Caco-2 (cell line): ENCODE measurements around the gene PTPRN. TPM values are rescaled to one million over a fixed set of nuclear protein-coding genes. Genes with fewer than 3 reads are reported as not detected.

ENCODE experiments used
- BruUV-seq: library from RNA; stranded (reverse); fragments of 400-500 nt; replicated peaks from 2 replicates; lab custom pipeline; 2021; lab: Mats Ljungman, UMichigan
- CTCF ChIA-PET: fragments of 300-600 bp; sonication (Branson Sonifier 250); formaldehyde crosslinking; loops from one replicate; lab custom pipeline; 2022; ENCODE audit warnings: antibody characterized with exemption; lab: Charles Lee
- POLR2A ChIA-PET: fragments of 300-600 bp; sonication (Branson Sonifier 250); formaldehyde crosslinking; loops from one replicate; lab custom pipeline; 2022; ENCODE audit warnings: antibody characterized with exemption; lab: Charles Lee
- DNase-seq, 2 experiments: peaks; one replicate each; pipeline versions ENCODE4 v3.0.0 to v3.0.0-alpha.2; 2020 to 2022
- H3K27me3 ChIP-seq: replicated peaks from 2 replicates; pipeline ENCODE4 v1.6.0; 2011; ENCODE audit warnings: low read length; ENCODE audit not compliant: control insufficient read depth, insufficient read depth
- H3K36me3 ChIP-seq: 2 replicates; pipeline ENCODE4 v1.5.1; 2011; ENCODE audit warnings: low read length; ENCODE audit not compliant: control insufficient read depth, insufficient read depth
- H3K4me1 ChIP-seq: fragments of 250-450 bp; sonication (Bioruptor Pico); 2 replicates; pipeline ENCODE4 v1.5.1; 2020; ENCODE audit warnings: mild to moderate bottlenecking
- H3K4me3 ChIP-seq: 2 replicates; pipeline ENCODE4 v1.5.1; 2011; ENCODE audit warnings: low read depth, mild to moderate bottlenecking, control low read depth, low read length
- H3K9me3 ChIP-seq: fragments of 250-450 bp; sonication (Bioruptor Pico); 2 replicates; pipeline ENCODE4 v1.5.1; 2020; ENCODE audit warnings: mild to moderate bottlenecking, moderate library complexity
- H3K27ac Mint-ChIP-seq: one replicate; pipeline ENCODE4 v1.8.0; 2022; ENCODE audit warnings: mixed read lengths; ENCODE audit not compliant: unreplicated experiment
- H3K27me3 Mint-ChIP-seq: one replicate; pipeline ENCODE4 v1.8.0; 2022; ENCODE audit warnings: mixed read lengths; ENCODE audit not compliant: insufficient read depth, unreplicated experiment
- H3K36me3 Mint-ChIP-seq: one replicate; pipeline ENCODE4 v1.8.0; 2022; ENCODE audit warnings: mild to moderate bottlenecking, mixed read lengths; ENCODE audit not compliant: insufficient read depth, unreplicated experiment
- H3K4me1 Mint-ChIP-seq: one replicate; pipeline ENCODE4 v1.8.0; 2022; ENCODE audit warnings: low read depth, mixed read lengths; ENCODE audit not compliant: unreplicated experiment
- H3K4me3 Mint-ChIP-seq: one replicate; pipeline ENCODE4 v1.8.0; 2022; ENCODE audit warnings: mild to moderate bottlenecking, moderate library complexity, mixed read lengths; ENCODE audit not compliant: unreplicated experiment
- H3K9me3 Mint-ChIP-seq: one replicate; pipeline ENCODE4 v1.8.0; 2022; ENCODE audit warnings: mixed read lengths; ENCODE audit not compliant: unreplicated experiment
- CTCF ChIP-seq, 2 experiments: fragments of 200-600 bp in 1 of 2; IDR thresholded peaks; 1 replicate in 1 of 2; 2 replicates in 1 of 2; pipeline versions ENCODE4 v1.5.1 to v1.8.0; 2011 to 2022; ENCODE audit warnings: antibody characterized with exemption in 1 of 2, control low read depth in 1 of 2, inconsistent platforms in 1 of 2, low read depth in 1 of 2, low read length in 1 of 2, mild to moderate bottlenecking in 1 of 2, moderate library complexity in 1 of 2; ENCODE audit not compliant: insufficient read depth in 1 of 2, severe bottlenecking in 1 of 2, unreplicated experiment in 1 of 2
- intact Hi-C: fragments of 100-400 bp; cut with micrococcal nuclease; formaldehyde crosslinking; loops from one replicate; pipeline ENCODE4 v1.10.0; 2022; ENCODE audit not compliant: unreplicated experiment
- total RNA-seq: library from RNA; stranded (reverse); gene quantifications from 2 replicates; pipeline ENCODE4 v1.2.3, GENCODE V29; 2022

PTPRN gene
- total RNA-seq, 1 experiment from 2014 or later, result not detected

GRCh38 chr2:219285894-219286425 is 23.2 kb downstream of the PTPRN start:
- Mint-ChIP-seq H3K27ac (no peak overlapping the region), H3K27me3 (no peaks in the 10 kb centered on the region), H3K36me3 (peaks cover 19% of the 10 kb centered on the region), H3K4me3 (no peak overlapping the region), H3K4me1 (no peaks in the 10 kb centered on the region), H3K9me3 (no peaks in the 10 kb centered on the region)
- CTCF ChIA-PET, result interaction anchor here (1.2 to 2.9 kb wide), 2 partner anchors 8 to 9 kb away, joined by 4 to 20 read pairs; no protein-coding TSS in a partner anchor
- no peaks in the 10 kb centered on the region for H3K4me1 ChIP-seq
- no TSS peak for BruUV-seq
- POLR2A ChIA-PET, result interaction anchor here (0.5 kb wide), 1 partner anchor 98 kb away, joined by 3 read pairs; no protein-coding TSS in a partner anchor
- DNase-seq, result no peak
- H3K27me3 ChIP-seq, result no peaks in the 10 kb centered on the region
- H3K36me3 ChIP-seq, result peaks cover 3% of the 10 kb centered on the region
- H3K4me3 ChIP-seq, result no peak overlapping the region
- TF ChIP-seq CTCF (IDR thresholded peaks at IDR 0.05; ENCODE audit: insufficient read depth in 1 of 2, low read depth in 1 of 2, low read length in 1 of 2, severe bottlenecking in 1 of 2, unreplicated experiment in 1 of 2), result no peak
- no peaks in the 10 kb centered on the region for H3K9me3 ChIP-seq
- intact Hi-C loops, result no loop called here

GRCh38 chr2:219285373-219285735 is 23.8 kb downstream of the PTPRN start:
- no peak for DNase-seq
- Histone ChIP-seq H3K4me3 (no peak overlapping the region), H3K4me1 (peaks cover under 1% of the 10 kb centered on the region; the same call in 1 of the 2 replicates), H3K9me3 (no peaks in the 10 kb centered on the region), H3K36me3 (peaks cover 3% of the 10 kb centered on the region), H3K27me3 (no peaks in the 10 kb centered on the region)
- intact Hi-C loops, result no loop called here
- ChIA-PET CTCF (interaction anchor here (2.9 kb wide), 1 partner anchor 10 kb away, joined by 20 read pairs; no protein-coding TSS in a partner anchor), POLR2A (no interaction called here)
- TF ChIP-seq CTCF (IDR thresholded peaks at IDR 0.05; ENCODE audit: insufficient read depth in 1 of 2, low read depth in 1 of 2, low read length in 1 of 2, severe bottlenecking in 1 of 2, unreplicated experiment in 1 of 2), result no peak
- no peaks in the 10 kb centered on the region for H3K9me3 Mint-ChIP-seq
- H3K4me3 Mint-ChIP-seq, result no peak overlapping the region
- no peak overlapping the region for H3K27ac Mint-ChIP-seq
- H3K4me1 Mint-ChIP-seq, result no peaks in the 10 kb centered on the region
- no peaks in the 10 kb centered on the region for H3K27me3 Mint-ChIP-seq
- BruUV-seq, result no TSS peak
- peaks cover 19% of the 10 kb centered on the region for H3K36me3 Mint-ChIP-seq

GRCh38 chr2:219284501-219285372 is 24.5 kb downstream of the PTPRN start:
- Mint-ChIP-seq H3K36me3 (peaks cover 18% of the 10 kb centered on the region), H3K27ac (no peak overlapping the region), H3K4me1 (peaks cover 5% of the 10 kb centered on the region), H3K9me3 (no peaks in the 10 kb centered on the region), H3K27me3 (no peaks in the 10 kb centered on the region), H3K4me3 (no peak overlapping the region)
- Histone ChIP-seq H3K9me3 (no peaks in the 10 kb centered on the region), H3K36me3 (peaks cover 3% of the 10 kb centered on the region), H3K4me1 (peaks cover 6% of the 10 kb centered on the region; the same call in 1 of the 2 replicates), H3K4me3 (no peak overlapping the region), H3K27me3 (no peaks in the 10 kb centered on the region)
- POLR2A ChIA-PET, result no interaction called here
- no peak for TF ChIP-seq CTCF (IDR thresholded peaks at IDR 0.05; ENCODE audit: insufficient read depth in 1 of 2, low read depth in 1 of 2, low read length in 1 of 2, severe bottlenecking in 1 of 2, unreplicated experiment in 1 of 2)
- CTCF ChIA-PET, result interaction anchor here (2.9 kb wide), 1 partner anchor 10 kb away, joined by 20 read pairs; no protein-coding TSS in a partner anchor
- DNase-seq, result no peak
- intact Hi-C loops, result no loop called here
- no TSS peak for BruUV-seq
